Transverse colon (tissue), 4 donors: ENCODE results near the gene HPSE2. TPM values are rescaled to one million over a fixed set of nuclear protein-coding genes. Genes with fewer than 3 reads are reported as not detected.

ENCODE experiments used
- DNase-seq: peaks from one replicate; pipeline ENCODE4 v3.0.0-alpha.2; 2019
- H3K27ac ChIP-seq, 4 donors: fragments of 200-600 bp; sonication (generic); 2 replicates each; pipeline ENCODE4 v1.5.1; 2016 to 2018; ENCODE audit warnings: inconsistent platforms in 4 of 4
- H3K27me3 ChIP-seq: fragments of 200-600 bp; sonication (generic); 2 replicates; pipeline ENCODE4 v1.5.1; 2017; ENCODE audit warnings: inconsistent platforms
- H3K36me3 ChIP-seq, 4 donors: fragments of 200-600 bp; sonication (generic); 2 replicates each; pipeline ENCODE4 v1.5.1; 2017 to 2019; ENCODE audit warnings: inconsistent platforms in 4 of 4
- H3K4me1 ChIP-seq, 4 donors: fragments of 200-600 bp; sonication (generic); 2 replicates each; pipeline ENCODE4 v1.5.1; 2017 to 2020; ENCODE audit warnings: inconsistent platforms in 4 of 4
- H3K4me3 ChIP-seq, 4 donors: fragments of 200-600 bp; sonication (generic); 1 replicate in 1 of 4; 2 replicates in 3 of 4; pipeline versions ENCODE4 v1.5.1 to v1.6.1; 2017 to 2019; ENCODE audit warnings: inconsistent platforms in 4 of 4
- H3K9me3 ChIP-seq, 2 donors: fragments of 200-600 bp; sonication (generic); 2 replicates each; pipeline ENCODE4 v1.5.1; 2017 to 2019; ENCODE audit warnings: inconsistent platforms in 2 of 2
- CTCF ChIP-seq, 5 experiments: fragments of 200-600 bp in 3 of 5; fragments of 450-650 bp in 2 of 5; sonication (generic) in 3 of 5; IDR thresholded peaks; 1 replicate in 2 of 5; 2 replicates in 3 of 5; pipeline ENCODE4 v1.5.1; 2016 to 2017; ENCODE audit warnings: antibody characterized with exemption in 5 of 5, inconsistent platforms in 3 of 5, mild to moderate bottlenecking in 2 of 5, moderate library complexity in 1 of 5
- EP300 ChIP-seq: sonication (generic); formaldehyde crosslinking; IDR thresholded peaks from one replicate; pipeline ENCODE4 v1.6.1; 2017; ENCODE audit warnings: antibody characterized with exemption, low read depth
- POLR2A ChIP-seq: fragments of 450-650 bp; IDR thresholded peaks from one replicate; pipeline ENCODE4 v1.6.1; 2016; ENCODE audit warnings: antibody characterized with exemption, mild to moderate bottlenecking, moderate library complexity
- POLR2AphosphoS5 ChIP-seq, 3 donors: sonication (generic); formaldehyde crosslinking; IDR thresholded peaks; one replicate each; pipeline ENCODE4 v1.6.1; 2016; ENCODE audit warnings: antibody characterized with exemption in 3 of 3
- WGBS, 2 donors: methylation state at CpG; one replicate each; pipeline ENCODE4 v1.1.5; 2018; ENCODE audit warnings: low coverage in 1 of 2; 5-methylcytosine and 5-hydroxymethylcytosine counted together
- in situ Hi-C, 4 donors: fragments of 200-750 bp; cut with MboI; loops; one replicate each; pipeline versions ENCODE4 v1.15.0 to v1.15.1; 2017; ENCODE audit warnings: low sequenced_read_pairs in 3 of 4, low pct_ligation_motif_present in 1 of 4, low pct_unique_long_range_greater_than_20kb in 1 of 4
- intact Hi-C: fragments of 100-400 bp; cut with DNase I; formaldehyde crosslinking; loops from one replicate; pipeline ENCODE4 v1.15.1; 2023; ENCODE audit warnings: low total_unique reads
- total RNA-seq, 4 donors: library from RNA; depleted of rRNA; stranded (reverse); fragments of >200 nt; gene quantifications; one replicate each; pipeline ENCODE4 v1.1.0, GENCODE V29; 2016

The HPSE2 gene
- total RNA-seq, 4 donors from 2014 or later, result 2.2 to 3.0 TPM; not detected in 2

GRCh38 chr10:98572594-98572993 lies 663.1 kb downstream of the HPSE2 start:
- intact Hi-C loops (no loop called here), in situ Hi-C loops (no loop called here)
- Histone ChIP-seq H3K4me3 (no peak overlapping the region), H3K36me3 (no peaks in the 10 kb centered on the region), H3K27ac (no peak overlapping the region), H3K27me3 (no peaks in the 10 kb centered on the region), H3K9me3 (no peaks in the 10 kb centered on the region), H3K4me1 (peaks cover 0 to 7% (median 0%) of the 10 kb centered on the region in 4 donors)
- DNase-seq, result no peak
- WGBS, 2 donors, result 66 to 70% methylated on average over 1 to 5 of the region's 5 CpGs
- no peak for TF ChIP-seq EP300
- TF ChIP-seq CTCF (IDR thresholded peaks at IDR 0.05), result no peak
- TF ChIP-seq POLR2AphosphoS5 (IDR thresholded peaks at IDR 0.05), result no peak
- no peak for TF ChIP-seq POLR2A

GRCh38 chr10:98570834-98571233 lies 664.8 kb downstream of the HPSE2 start:
- Histone ChIP-seq H3K27me3 (no peaks in the 10 kb centered on the region), H3K36me3 (no peaks in the 10 kb centered on the region), H3K4me3 (no peak overlapping the region), H3K4me1 (peaks cover 0 to 7% (median 0%) of the 10 kb centered on the region in 4 donors), H3K9me3 (no peaks in the 10 kb centered on the region), H3K27ac (peak overlapping the region in 3 of 4 donors; percentile 2 to 57 (median 46))
- no peak for DNase-seq
- peak in 1 of 3 donors; percentile 38 for TF ChIP-seq POLR2AphosphoS5 (IDR thresholded peaks at IDR 0.05)
- no peak for TF ChIP-seq EP300
- intact Hi-C loops, result no loop called here
- WGBS, 2 donors, result 57 to 71% methylated on average over 5 of the region's 5 CpGs
- in situ Hi-C loops, result no loop called here

- DNase-seq, result no peak
- peak overlapping the region in 3 of 4 donors; percentile 2 to 57 (median 46) for H3K27ac ChIP-seq
- TF ChIP-seq EP300 (no peak), POLR2AphosphoS5 (IDR thresholded peaks at IDR 0.05) (peak in 1 of 3 donors; percentile 47)
- intact Hi-C loops (no loop called here), in situ Hi-C loops (no loop called here)
- peaks cover 0 to 7% (median 0%) of the 10 kb centered on the region in 4 donors for H3K4me1 ChIP-seq
- no peaks in the 10 kb centered on the region for H3K27me3 ChIP-seq
- no peaks in the 10 kb centered on the region for H3K36me3 ChIP-seq
- no peaks in the 10 kb centered on the region for H3K9me3 ChIP-seq
- H3K4me3 ChIP-seq, result no peak overlapping the region
These were observed 665.8 kb downstream of the HPSE2 start for GRCh38 chr10:98569853-98570252.

- Histone ChIP-seq H3K27me3 (no peaks in the 10 kb centered on the region), H3K36me3 (no peaks in the 10 kb centered on the region), H3K4me1 (peaks cover 0 to 7% (median 0%) of the 10 kb centered on the region in 4 donors), H3K4me3 (no peak overlapping the region), H3K27ac (no peak overlapping the region), H3K9me3 (no peaks in the 10 kb centered on the region)
- DNase-seq, result no peak
- TF ChIP-seq EP300, result no peak
- in situ Hi-C loops (no loop called here), intact Hi-C loops (no loop called here)
- 72 to 80% methylated on average over 2 of the region's 2 CpGs for WGBS, 2 donors
These were observed 667.1 kb downstream of the HPSE2 start for GRCh38 chr10:98568551-98568950.

GRCh38 chr10:98567391-98568133 lies 668.1 kb downstream of the HPSE2 start:
- no peaks in the 10 kb centered on the region for H3K27me3 ChIP-seq
- no peak for DNase-seq
- H3K27ac ChIP-seq, result no peak overlapping the region
- H3K4me3 ChIP-seq, result no peak overlapping the region
- WGBS, 2 donors, result 63% methylated on average over 4 of the region's 4 CpGs; no CpG with 5 or more reads in 1 of the 2 donors
- no peaks in the 10 kb centered on the region for H3K9me3 ChIP-seq
- in situ Hi-C loops (no loop called here), intact Hi-C loops (no loop called here)
- no peaks in the 10 kb centered on the region for H3K36me3 ChIP-seq
- no peak for TF ChIP-seq POLR2AphosphoS5 (IDR thresholded peaks at IDR 0.05)
- no peak for TF ChIP-seq CTCF (IDR thresholded peaks at IDR 0.05)
- no peak for TF ChIP-seq POLR2A
- no peak for TF ChIP-seq EP300
- H3K4me1 ChIP-seq, result peaks cover 0 to 7% (median 0%) of the 10 kb centered on the region in 4 donors
